Activated T-cell treated with anti-CD3 and anti-CD28 coated beads, Interleukin-2, amount 50 U/mL, for 72 hours (primary cell): Measurements from ENCODE around the gene CCDC51. TPM values are rescaled to one million over a fixed set of nuclear protein-coding genes. Genes with fewer than 3 reads are reported as not detected.

Source experiments
- ATAC-seq, 2 donors: fragments of 150-1000 bp; cut with Tn5 transposase; replicated peaks in 1 of 2; 2 replicates each; pipeline ENCODE4 v1.10.0; 2021; ENCODE audit warnings: moderate library complexity in 2 of 2, mild to moderate bottlenecking in 1 of 2
- DNase-seq, 2 donors: peaks; one replicate each; pipeline ENCODE4 v3.0.0; 2021 to 2022; ENCODE audit warnings: mixed read lengths in 1 of 2
- H3K27ac Mint-ChIP-seq: one replicate; pipeline ENCODE4 v1.8.0; 2022; ENCODE audit warnings: mild to moderate bottlenecking, moderate library complexity, mixed read lengths
- H3K27me3 Mint-ChIP-seq: one replicate; pipeline ENCODE4 v1.8.0; 2022; ENCODE audit warnings: low read depth, mixed read lengths
- H3K36me3 Mint-ChIP-seq, 2 donors: one replicate each; pipeline ENCODE4 v1.8.0; 2022; ENCODE audit warnings: mixed read lengths in 2 of 2, mild to moderate bottlenecking in 1 of 2; ENCODE audit not compliant: insufficient read depth in 2 of 2
- H3K4me1 Mint-ChIP-seq: one replicate; pipeline ENCODE4 v1.8.0; 2022; ENCODE audit warnings: low read depth, mixed read lengths
- H3K4me3 Mint-ChIP-seq, 2 donors: one replicate each; pipeline ENCODE4 v1.8.0; 2022; ENCODE audit warnings: mild to moderate bottlenecking in 2 of 2, mixed read lengths in 2 of 2, moderate library complexity in 2 of 2
- H3K9me3 Mint-ChIP-seq, 2 donors: one replicate each; pipeline ENCODE4 v1.8.0; 2022; ENCODE audit warnings: mixed read lengths in 2 of 2
- total RNA-seq, 2 donors: library from RNA; stranded (reverse); gene quantifications; one replicate each; pipeline ENCODE4 v1.2.3, GENCODE V29; 2022

The CCDC51 gene
- total RNA-seq, 2 donors from 2014 or later = 13.5 to 16.7 TPM

GRCh38 chr3:48418140-48418539 is 21.8 kb downstream of the CCDC51 start:
- Mint-ChIP-seq H3K27ac (no peak overlapping the region), H3K9me3 (no peaks in the 10 kb centered on the region), H3K36me3 (no peaks in the 10 kb centered on the region), H3K4me3 (no peak overlapping the region), H3K27me3 (no peaks in the 10 kb centered on the region), H3K4me1 (no peaks in the 10 kb centered on the region)
- DNase-seq (no peak), ATAC-seq (no peak)

GRCh38 chr3:48417529-48418108 is 22.3 kb downstream of the CCDC51 start:
- H3K4me1 Mint-ChIP-seq = no peaks in the 10 kb centered on the region
- no peak overlapping the region for H3K4me3 Mint-ChIP-seq
- DNase-seq = no peak
- no peak for ATAC-seq
- no peaks in the 10 kb centered on the region for H3K36me3 Mint-ChIP-seq
- H3K9me3 Mint-ChIP-seq = no peaks in the 10 kb centered on the region
- H3K27ac Mint-ChIP-seq = no peak overlapping the region
- no peaks in the 10 kb centered on the region for H3K27me3 Mint-ChIP-seq

GRCh38 chr3:48416546-48416945 is 23.4 kb downstream of the CCDC51 start:
- Mint-ChIP-seq H3K4me3 (no peak overlapping the region), H3K9me3 (no peaks in the 10 kb centered on the region), H3K4me1 (no peaks in the 10 kb centered on the region), H3K27me3 (no peaks in the 10 kb centered on the region), H3K27ac (no peak overlapping the region), H3K36me3 (no peaks in the 10 kb centered on the region)
- ATAC-seq = no peak
- DNase-seq = no peak

GRCh38 chr3:48416091-48416505 is 23.8 kb downstream of the CCDC51 start:
- ATAC-seq (no peak), DNase-seq (no peak)
- H3K27ac Mint-ChIP-seq = no peak overlapping the region
- no peaks in the 10 kb centered on the region for H3K4me1 Mint-ChIP-seq
- no peaks in the 10 kb centered on the region for H3K9me3 Mint-ChIP-seq
- no peaks in the 10 kb centered on the region for H3K27me3 Mint-ChIP-seq
- no peak overlapping the region for H3K4me3 Mint-ChIP-seq
- no peaks in the 10 kb centered on the region for H3K36me3 Mint-ChIP-seq

- DNase-seq (no peak), ATAC-seq (no peak)
- no peak overlapping the region for H3K4me3 Mint-ChIP-seq
- no peaks in the 10 kb centered on the region for H3K36me3 Mint-ChIP-seq
- no peaks in the 10 kb centered on the region for H3K27me3 Mint-ChIP-seq
- H3K27ac Mint-ChIP-seq = no peak overlapping the region
- H3K4me1 Mint-ChIP-seq = no peaks in the 10 kb centered on the region
- H3K9me3 Mint-ChIP-seq = no peaks in the 10 kb centered on the region
Measured at GRCh38 chr3:48415251-48415953, 24.5 kb downstream of the CCDC51 start.

GRCh38 chr3:48414376-48415250 is 25.3 kb downstream of the CCDC51 start:
- no peak for DNase-seq
- no peak for ATAC-seq
- Mint-ChIP-seq H3K36me3 (no peaks in the 10 kb centered on the region), H3K9me3 (no peaks in the 10 kb centered on the region), H3K27ac (no peak overlapping the region), H3K4me1 (no peaks in the 10 kb centered on the region), H3K4me3 (no peak overlapping the region), H3K27me3 (no peaks in the 10 kb centered on the region)

GRCh38 chr3:48413611-48414010 is 26.3 kb downstream of the CCDC51 start:
- Mint-ChIP-seq H3K9me3 (no peaks in the 10 kb centered on the region), H3K4me1 (no peaks in the 10 kb centered on the region), H3K36me3 (no peaks in the 10 kb centered on the region), H3K27ac (no peak overlapping the region), H3K27me3 (no peaks in the 10 kb centered on the region), H3K4me3 (no peak overlapping the region)
- ATAC-seq (no peak), DNase-seq (no peak)

- H3K4me1 Mint-ChIP-seq = no peaks in the 10 kb centered on the region
- H3K36me3 Mint-ChIP-seq = no peaks in the 10 kb centered on the region
- H3K4me3 Mint-ChIP-seq = no peak overlapping the region
- no peaks in the 10 kb centered on the region for H3K9me3 Mint-ChIP-seq
- no peak overlapping the region for H3K27ac Mint-ChIP-seq
- ATAC-seq = no peak
- no peak for DNase-seq
- H3K27me3 Mint-ChIP-seq = no peaks in the 10 kb centered on the region
Measured at GRCh38 chr3:48413086-48413485, 26.8 kb downstream of the CCDC51 start.

GRCh38 chr3:48412375-48413001 is 27.4 kb downstream of the CCDC51 start:
- H3K36me3 Mint-ChIP-seq = no peaks in the 10 kb centered on the region
- H3K27me3 Mint-ChIP-seq = no peaks in the 10 kb centered on the region
- no peaks in the 10 kb centered on the region for H3K4me1 Mint-ChIP-seq
- no peak overlapping the region for H3K4me3 Mint-ChIP-seq
- no peak for DNase-seq
- no peaks in the 10 kb centered on the region for H3K9me3 Mint-ChIP-seq
- no peak for ATAC-seq
- no peak overlapping the region for H3K27ac Mint-ChIP-seq

GRCh38 chr3:48411606-48412374 is 28.1 kb downstream of the CCDC51 start:
- H3K4me3 Mint-ChIP-seq = no peak overlapping the region
- no peaks in the 10 kb centered on the region for H3K4me1 Mint-ChIP-seq
- no peaks in the 10 kb centered on the region for H3K27me3 Mint-ChIP-seq
- DNase-seq (no peak), ATAC-seq (no peak)
- H3K9me3 Mint-ChIP-seq = no peaks in the 10 kb centered on the region
- H3K27ac Mint-ChIP-seq = no peak overlapping the region
- H3K36me3 Mint-ChIP-seq = no peaks in the 10 kb centered on the region

GRCh38 chr3:48411041-48411588 is 28.8 kb downstream of the CCDC51 start:
- DNase-seq (no peak), ATAC-seq (no peak)
- Mint-ChIP-seq H3K27ac (no peak overlapping the region), H3K4me3 (no peak overlapping the region), H3K27me3 (no peaks in the 10 kb centered on the region), H3K4me1 (no peaks in the 10 kb centered on the region), H3K36me3 (no peaks in the 10 kb centered on the region), H3K9me3 (no peaks in the 10 kb centered on the region)

- DNase-seq (no peak), ATAC-seq (no peak)
- Mint-ChIP-seq H3K4me1 (no peaks in the 10 kb centered on the region), H3K9me3 (no peaks in the 10 kb centered on the region), H3K27ac (no peak overlapping the region), H3K4me3 (no peak overlapping the region), H3K27me3 (no peaks in the 10 kb centered on the region), H3K36me3 (no peaks in the 10 kb centered on the region)
Measured at GRCh38 chr3:48410205-48411040, 29.5 kb downstream of the CCDC51 start.
